DMS 273 (cell line): ENCODE results near the gene ZNF672.
"Not testable (repeated sequence)": the region's sequence is repeated elsewhere in the genome, so short reads cannot be mapped to it uniquely, and the experiment has no call there.

ENCODE experiments used
- DNase-seq: peaks from one replicate; lab custom pipeline; 2025; ENCODE audit not compliant: unreplicated experiment; lab: John Stamatoyannopoulos, UW

The ZNF672 gene

DNA sequence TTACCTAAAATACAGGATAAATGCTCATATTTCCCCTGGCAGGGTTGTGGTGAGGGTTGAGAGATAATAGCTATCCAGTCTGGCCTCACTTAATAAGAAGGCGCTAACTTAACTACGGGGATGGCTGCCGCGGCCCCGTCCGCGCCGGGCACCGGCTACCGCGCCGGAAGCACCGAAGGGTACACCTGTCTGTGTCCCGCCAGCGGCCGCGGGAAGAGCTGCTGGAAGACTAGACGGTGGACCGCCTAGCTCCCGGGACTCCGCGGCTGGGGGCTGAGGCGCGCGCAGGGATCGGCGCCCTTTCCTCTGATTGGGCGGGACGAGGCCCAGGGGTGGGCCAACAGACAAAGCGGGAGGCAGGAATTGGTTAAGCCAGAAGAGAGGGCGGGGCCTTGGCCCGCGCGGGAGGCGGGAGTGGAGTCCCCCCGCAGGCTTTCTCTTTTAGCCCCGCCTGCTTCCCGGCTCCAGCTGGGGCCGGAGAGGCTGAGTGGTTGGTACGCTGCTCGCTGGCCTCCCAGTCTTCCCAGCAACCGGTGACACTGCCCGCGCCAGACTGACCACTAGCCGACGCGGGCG is at the start of gene ZNF672:
TSS of gene ZNF672 (plus strand) at position 444 of the 576 bp plus-strand sequence. CDS start 9,051 bp downstream, outside the sequence.
- DNase-seq: peak; percentile 100

DNA sequence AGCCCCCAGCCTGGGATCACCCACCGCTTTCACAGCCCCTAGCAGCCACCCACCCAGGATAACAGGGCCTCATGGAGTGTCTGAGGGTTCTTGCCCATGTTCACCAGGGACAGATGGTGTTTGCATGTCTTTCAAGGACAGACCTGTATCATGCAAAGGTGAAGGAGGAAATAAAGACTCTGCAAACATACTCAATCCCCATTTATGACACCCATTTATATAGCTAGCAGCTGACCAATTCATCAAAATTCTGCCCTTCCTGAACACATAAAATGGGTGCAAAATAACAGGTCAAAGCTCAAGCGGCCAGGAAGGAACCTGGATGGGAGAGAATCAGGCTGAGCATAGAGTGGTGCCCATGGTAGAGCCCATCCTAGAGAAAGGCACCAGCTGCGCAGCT is 49.7 kb upstream of the ZNF672 start:
- no peak for DNase-seq

DNA sequence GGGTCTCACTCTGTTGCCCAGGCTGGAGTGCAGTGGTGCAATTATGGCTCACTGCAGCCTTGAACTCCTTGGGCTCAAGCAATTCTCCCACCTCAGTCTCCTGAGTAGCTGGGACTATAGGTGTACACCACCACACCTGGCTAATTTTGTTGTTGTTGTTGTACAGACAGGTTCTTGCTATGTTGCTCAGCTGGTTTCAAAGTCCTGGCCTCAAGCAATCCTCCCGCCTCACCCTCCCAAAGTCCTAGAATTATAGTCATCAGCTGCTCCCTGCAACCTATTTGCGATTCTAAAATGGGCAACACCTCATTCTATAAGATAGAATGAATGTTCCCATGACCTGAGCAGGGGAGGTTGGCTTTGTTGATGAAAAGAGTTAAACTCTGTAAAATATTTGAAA is 48.7 kb upstream of the ZNF672 start:
- not testable (repeated sequence) for DNase-seq

DNA sequence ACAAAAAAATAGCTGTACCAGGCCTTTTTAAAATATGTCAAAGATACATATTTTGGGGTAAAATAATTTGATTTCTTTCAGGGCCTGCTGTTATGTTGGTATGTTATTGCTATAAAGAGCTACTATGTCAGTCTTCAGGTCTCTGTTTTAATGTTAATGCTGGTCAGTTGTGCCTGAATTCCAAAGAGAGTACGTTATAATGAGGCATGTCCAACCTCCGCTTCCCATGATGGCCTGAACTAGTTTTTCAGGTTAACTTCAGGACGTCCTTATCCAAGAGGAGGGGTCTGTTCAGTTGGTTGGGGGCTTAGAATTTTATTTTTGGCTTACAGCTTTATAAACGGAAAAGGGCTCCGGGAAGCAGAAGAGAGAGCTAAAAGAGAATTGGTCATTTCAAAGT is 47.6 kb upstream of the ZNF672 start:
- DNase-seq: no peak

DNA sequence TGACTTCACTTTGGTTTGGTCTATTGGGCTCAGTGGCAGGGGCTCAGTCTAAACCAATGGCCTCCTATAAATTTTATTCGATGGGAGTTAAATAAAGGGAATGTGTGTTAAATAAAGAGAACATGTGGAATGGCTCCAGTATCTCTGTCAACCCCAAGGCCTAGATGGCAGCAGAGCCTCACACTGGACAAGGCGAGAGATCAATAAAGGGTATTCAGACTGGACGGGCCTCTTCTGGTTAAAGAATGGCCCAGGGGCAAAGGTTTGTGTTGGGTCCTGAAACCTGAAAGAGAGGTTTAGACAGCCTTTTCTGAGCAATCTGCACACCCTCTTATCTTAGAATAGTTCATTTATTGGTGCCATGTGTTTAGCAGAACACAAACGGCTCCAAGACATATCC is 47.0 kb upstream of the ZNF672 start:
- no peak for DNase-seq

DNA sequence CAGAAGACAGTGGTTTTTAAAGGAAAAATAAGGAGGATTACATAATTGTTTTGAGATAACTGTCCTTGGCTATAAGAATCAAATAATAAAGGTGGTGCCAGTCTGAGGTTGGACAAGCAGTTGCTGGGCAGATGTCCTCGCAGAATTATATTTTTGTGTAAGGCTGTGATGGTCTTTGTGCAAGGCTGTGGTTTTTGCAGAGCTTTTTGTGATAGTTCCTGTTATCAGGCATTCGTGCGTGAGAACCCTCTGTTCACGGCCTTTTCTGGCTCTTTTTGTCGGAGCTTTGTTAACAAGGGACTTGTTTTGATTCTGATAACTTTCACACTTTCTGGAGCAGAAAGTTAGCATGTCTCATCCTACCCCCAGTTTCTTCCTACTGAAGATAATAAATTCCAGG is 45.7 kb upstream of the ZNF672 start:
- DNase-seq: no peak

DNA sequence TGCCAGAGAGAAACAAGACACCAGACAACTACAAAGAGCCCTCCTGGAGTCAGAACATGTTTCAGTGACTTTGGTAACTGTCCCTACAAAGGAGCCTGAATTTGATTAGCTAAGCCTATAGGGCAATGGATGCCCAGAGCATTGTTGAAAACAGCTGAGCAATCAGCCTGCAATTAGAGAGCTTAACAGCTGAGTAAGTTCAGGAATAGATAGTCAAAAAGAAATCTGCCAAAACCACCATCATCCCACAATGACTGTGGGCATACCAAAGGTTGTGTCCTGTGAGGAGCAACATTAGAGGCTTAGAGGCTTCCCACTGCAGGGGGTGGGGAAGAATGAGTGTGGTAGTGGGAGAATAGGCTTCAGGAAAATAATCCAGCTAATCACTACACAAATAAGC is 44.4 kb upstream of the ZNF672 start:
- no peak for DNase-seq

DNA sequence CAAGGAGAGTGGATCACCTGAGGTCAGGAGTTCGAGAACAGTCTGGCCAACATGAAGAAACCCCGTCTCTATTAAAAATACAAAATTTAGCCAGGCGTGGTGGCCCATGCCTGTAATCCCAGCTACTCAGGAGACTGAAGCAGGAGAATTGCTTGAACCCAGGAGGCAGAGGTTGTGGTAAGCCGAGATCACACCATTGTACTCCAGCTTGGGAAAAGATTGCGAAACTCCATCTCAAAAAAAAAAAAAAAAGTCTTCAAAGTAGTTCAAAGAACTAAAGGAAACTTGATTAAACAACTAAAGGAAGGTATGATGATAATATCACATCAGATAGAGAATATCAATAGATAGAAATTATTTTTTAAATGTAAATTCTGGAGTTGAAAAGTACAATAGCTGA is 43.4 kb upstream of the ZNF672 start:
- DNase-seq: not testable (repeated sequence)

DNA sequence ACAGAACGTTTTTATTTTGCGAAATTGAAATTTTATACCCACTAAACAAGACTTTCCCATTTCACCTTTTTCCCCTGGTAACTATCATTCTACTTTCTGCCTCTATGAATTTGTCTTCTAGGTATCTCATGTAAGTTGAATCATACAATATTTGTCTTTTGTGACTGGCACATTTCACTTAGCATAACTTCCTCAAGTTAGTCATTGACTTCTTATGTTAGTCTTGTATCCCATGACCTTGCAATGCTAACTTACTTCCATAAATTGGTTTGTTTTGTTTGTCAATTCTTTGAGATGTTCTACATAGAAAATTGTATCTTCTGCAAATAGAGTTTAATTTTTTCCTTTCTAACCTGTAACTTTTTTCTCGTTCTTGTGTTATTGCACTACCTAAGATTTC is 39.2 kb upstream of the ZNF672 start:
- no peak for DNase-seq

DNA sequence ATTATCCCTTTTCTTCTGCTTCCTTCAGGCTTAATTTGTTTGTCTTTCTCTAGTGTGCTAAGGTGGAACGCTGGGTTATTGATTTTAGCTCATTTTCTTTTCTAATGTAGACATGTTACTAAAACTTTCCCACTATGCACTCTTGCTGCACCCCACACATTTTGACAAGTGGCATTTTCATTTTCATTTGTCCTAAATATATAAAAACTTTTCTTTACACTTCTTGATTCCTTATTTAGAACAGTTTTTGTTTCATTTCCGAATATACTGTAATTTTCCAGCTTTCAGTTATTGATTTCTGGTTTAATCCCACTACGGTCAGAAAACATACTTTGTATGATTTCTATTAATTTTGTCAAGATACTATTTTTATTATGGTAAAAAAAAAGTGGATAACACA is 37.6 kb upstream of the ZNF672 start:
- DNase-seq: no peak

DNA sequence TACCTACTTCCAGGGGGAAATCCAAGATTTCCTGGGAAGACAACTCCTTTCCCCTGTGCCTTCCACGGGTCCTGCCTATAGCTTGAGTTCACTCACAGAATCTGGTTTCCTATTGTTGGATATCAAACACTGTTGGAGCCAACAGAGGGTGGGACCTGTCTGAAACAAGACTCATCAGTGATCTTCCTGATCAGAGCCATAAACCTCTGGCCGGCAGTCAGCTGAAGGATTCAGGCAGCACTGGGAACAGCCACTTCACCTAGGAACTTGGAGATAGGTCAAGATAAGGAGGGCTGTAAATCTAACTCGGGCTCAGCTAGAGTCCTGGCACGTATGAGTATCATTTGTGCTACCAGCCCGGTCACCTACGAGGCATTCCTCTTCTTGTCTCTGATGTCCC is 35.6 kb upstream of the ZNF672 start:
- no peak for DNase-seq

DNA sequence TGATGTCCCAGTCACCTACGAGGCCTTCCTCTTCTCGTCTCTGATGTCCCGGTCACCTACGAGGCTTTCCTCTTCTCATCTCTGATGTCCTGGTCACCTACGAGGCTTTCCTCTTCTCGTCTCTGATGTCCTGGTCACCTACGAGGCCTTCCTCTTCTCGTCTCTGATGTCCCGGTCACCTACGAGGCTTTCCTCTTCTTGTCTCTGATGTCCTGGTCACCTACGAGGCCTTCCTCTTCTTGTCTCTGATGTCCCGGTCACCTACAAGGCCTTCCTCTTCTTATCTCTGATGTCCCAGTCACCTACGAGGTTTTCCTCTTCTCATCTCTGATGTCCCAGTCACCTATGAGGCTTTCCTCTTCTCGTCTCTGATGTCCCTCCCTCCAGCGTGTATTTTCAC is 34.5 kb upstream of the ZNF672 start:
- DNase-seq: not testable (repeated sequence)

DNA sequence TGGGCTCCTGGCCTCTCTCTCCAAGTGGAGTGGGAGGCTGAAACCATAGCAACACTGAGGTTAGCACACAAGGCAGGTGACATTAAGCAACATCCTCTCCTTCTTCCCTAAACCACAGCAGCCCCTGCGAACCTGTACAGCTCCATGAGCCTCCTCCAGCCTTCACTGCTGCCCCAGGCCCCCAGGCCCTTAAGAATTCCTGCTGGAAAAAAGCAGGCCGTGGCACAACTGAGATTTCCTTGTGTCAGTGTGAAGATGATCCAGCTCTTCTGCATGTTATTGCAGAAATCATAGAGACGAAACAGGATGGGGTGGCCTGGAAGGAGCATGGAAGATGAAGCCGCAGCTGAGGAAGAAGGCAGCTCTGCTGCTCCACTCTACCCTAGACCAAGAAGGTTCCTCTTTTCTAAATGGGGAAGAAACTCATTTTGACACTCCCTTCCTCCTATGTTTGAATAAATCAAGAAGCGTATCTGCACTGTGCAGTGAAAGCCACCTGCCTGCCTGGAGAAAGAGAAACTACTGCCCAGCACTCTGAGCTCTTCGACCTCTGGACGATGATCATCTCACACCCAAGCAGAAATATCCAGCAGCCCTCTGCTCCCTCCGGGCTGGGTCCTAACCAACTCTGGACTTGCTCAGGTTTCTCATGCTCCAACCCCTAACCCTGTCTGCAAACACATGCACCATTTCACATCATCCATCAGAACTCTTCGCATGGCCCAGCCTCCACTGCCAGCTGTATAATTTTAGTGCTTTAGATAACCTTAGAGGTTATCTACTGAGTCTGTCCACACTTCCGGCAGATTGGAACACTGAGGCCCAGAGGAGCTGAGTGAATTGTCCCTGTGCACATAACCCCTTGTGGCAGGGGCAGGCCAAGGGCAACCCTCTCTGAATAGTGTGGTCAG is 33.0 kb upstream of the ZNF672 start:
- peak; percentile 7 for DNase-seq

DNA sequence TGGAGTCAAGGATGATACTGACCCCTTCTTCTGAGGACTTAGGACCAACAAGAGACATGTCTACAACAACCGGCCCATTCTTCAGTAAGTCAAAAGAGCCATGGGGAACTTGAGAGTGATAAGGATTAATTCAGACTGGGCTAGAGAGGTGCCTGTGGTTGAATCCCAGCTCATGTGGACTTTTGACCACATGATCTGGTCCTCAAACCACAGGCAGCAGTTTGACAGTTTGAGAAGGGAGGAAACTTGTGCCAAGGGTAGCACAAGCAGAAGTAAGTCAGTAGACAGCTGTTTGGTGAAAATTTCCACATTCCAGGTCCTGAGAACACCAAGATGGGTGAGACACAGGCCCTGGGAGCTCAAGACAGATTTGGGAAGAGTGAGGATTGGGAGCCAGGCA is 32.1 kb upstream of the ZNF672 start:
- no peak for DNase-seq

DNA sequence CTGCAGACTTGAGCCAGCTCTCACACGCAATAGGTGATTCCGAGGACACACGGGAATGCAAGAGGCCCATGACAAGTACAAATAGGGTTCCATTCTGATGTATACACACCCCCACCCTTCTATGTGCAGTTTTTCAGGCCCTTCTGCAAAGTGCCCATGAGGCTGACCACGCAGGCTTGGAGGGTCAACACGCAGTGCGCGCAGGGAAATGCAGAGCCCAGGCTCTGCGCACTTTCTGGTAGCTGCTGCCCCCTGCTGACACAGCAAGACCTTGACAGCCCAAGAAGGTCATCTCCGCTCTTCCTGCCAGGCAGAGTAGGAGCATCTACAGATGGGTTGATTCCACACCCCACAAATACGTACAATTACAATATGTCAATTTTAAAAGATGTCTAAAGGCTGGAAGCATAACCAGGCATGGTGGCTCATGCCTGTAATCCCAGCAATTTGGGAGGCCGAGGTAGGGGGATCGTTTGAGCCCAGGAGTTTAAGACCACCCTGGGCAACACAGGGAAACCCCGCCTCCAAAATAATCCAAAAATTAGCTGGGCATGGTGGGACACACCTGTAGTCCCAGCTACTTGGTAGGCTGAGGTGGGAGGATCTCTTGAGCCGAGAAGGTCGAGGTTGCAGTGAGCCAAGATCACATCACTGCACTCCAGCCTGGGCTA is 30.8 kb upstream of the ZNF672 start:
- peak; percentile 71 for DNase-seq

DNA sequence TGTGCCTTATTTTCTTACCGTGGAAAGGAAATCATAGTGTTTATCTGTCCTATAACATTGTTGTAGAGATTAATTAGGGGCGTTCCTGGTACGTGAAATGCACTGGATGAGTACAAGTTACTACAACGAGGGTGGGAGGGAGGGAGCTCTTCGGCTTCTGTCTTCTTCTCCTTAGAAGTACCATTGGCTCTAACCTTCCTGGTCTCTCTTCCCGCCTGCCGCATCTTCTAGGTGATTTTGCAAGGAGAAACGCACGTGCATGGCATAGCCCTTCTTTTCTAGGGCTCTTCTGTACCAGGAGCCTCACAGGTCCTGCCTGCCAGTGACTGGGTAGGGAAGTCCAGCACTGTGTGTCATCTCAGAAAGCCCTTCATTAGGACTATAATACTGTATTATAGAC is 29.1 kb upstream of the ZNF672 start:
- DNase-seq: no peak

DNA sequence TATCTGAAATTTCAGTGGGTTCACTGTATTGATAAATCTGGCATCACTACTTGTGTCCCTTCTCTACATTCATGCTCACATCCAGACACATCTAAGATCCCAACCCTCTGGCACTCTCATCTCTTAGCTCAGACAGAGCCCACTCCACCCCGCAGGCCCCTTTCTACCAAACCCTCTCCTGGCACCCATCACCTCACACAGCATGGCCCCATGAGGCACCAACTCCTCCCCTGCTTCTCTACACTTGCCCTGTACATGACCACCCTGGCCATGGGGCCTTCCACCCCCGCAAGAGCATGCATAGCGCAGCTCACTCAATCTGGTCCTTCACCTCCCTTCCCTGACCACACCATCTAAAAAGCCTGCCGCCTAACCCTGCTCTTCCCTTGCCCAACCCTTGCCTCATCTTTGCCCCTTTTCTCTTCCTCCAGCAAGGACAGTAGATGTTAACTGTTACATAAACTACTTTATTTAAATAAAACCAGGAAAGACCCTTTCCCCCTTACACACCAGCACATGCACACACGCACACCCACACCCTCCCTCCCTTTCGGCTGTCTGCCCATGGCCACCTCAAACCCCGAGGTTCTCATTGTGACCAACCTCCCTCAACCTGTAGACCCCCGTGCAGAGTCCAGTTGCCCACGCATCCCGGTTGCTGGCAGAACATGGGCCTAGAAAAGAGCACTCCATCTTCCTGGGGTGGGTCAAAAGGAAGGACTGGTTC is 27.9 kb upstream of the ZNF672 start:
- DNase-seq: no peak

DNA sequence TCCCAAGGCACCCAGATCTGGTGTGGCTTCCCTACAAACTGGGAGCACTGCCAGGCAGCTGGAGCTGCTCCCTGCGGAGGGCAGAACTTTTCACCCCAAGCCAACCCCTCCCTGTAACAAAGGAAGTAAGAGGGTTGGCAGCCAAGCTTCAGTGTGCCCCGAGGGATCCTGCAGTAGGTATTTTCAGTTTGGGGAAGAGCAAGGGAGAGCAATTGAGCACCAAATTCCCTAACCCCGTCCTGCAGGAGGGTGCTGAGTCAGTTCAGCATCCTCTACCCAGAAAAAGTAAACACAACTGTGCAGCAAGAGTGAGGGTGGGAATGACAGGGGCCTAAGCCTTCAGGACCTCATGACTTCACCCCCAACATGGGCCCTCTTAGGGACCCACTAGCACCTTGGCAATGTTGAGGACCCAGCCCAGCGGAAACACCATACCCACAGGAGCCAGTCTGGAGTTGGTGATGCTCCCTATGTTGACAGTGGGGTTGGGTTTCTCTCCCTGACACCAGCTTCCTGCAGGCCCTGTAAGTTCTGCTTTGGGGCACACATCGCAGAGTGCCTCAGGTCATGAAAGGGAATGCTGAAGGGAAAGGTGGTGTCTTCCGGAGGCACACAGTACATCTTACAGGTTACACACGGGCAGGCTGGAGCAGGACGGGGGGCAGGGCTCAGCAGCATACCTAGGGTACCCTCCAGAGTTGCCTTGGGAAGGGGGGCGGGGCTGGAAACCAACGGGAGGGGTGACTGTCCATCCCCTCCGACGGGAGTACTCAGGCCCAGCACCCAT is 27.1 kb upstream of the ZNF672 start:
- no peak for DNase-seq

DNA sequence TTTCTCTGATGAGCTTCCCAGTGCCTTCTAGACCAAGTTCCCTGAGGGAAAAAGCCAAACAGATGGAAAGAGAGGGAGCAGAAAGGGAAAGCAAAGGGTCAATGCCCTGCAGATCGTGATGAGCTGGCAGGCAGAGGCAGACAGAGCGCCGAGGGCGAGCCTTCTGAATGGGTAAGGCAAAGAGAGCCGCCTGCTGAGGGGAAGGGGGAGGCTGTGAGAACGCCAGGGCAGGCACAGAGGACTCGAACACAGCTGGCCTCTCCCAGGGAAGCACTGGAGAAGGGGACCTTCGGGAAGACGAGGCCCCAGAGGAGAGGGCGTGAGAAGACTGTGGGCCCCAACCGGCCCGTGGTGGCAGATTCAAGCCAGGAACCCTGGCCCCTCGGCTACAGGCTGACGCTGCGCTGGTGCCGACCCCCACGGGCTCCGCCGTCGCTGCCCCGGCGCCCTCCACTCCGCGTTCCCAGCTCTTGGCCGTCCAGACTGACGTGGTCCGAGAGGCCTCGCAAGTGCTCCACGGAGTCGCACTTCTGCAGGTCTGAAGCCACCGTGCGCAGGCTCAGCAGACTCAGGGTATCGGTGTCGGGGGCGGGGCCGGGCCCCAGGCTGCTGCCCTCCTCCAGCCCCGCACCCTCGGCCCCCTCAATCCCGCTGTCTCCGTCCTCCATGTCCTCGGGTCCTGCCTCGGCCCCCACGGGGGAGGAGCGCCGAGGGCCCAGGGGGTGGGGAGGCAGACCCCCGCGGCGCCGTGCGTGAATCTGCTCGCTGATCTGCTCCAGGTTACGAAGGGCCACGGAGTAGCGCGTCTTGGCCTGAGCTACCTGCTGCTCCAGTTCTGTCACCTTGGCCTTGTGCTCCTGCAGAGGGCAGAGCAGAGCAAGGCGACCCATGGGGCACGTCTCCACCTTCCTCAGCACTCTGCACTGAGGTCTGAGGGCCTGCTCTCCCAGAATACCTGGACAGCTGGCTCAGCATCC is 26.2 kb upstream of the ZNF672 start:
- DNase-seq: no peak
